Stimulated activated CD4-positive, alpha-beta T cell treated with anti-CD3 and anti-CD28 coated beads, Interleukin-1b, Interleukin-23, amount 100 ng/mL, for 4 hours (primary cell): ENCODE measurements around the gene KLHL14.
"Not testable (repeated sequence)": the region's sequence is repeated elsewhere in the genome, so short reads cannot be mapped to it uniquely, and the experiment has no call there.

ENCODE experiments used
- DNase-seq, 2 donors: peaks; one replicate each; pipeline ENCODE4 v3.0.0-alpha.2; 2020; ENCODE audit warnings: low read depth in 2 of 2

Gene KLHL14

GRCh38 chr18:32722279-32722678, 50.5 kb downstream of the KLHL14 start:
- no peak for DNase-seq

DNA sequence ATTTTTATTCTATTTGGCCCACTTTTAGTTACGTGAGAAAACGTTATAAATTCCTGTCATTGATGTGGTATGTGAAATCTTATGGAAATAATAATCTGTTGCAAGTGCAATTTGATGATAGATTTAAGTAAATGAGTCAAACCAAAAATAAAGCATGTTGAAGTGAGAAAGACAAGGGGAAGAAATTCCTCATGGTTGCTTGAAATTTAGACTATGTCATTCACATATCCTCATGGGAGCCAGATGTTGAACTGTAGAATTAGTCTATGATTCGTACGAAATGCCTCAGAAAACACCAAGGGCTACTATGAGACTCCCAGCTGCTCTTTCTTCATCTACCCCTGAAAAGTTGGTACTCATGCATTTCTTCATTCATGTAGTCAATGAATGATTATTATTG, 55.7 kb downstream of the KLHL14 start:
- no peak for DNase-seq

DNA sequence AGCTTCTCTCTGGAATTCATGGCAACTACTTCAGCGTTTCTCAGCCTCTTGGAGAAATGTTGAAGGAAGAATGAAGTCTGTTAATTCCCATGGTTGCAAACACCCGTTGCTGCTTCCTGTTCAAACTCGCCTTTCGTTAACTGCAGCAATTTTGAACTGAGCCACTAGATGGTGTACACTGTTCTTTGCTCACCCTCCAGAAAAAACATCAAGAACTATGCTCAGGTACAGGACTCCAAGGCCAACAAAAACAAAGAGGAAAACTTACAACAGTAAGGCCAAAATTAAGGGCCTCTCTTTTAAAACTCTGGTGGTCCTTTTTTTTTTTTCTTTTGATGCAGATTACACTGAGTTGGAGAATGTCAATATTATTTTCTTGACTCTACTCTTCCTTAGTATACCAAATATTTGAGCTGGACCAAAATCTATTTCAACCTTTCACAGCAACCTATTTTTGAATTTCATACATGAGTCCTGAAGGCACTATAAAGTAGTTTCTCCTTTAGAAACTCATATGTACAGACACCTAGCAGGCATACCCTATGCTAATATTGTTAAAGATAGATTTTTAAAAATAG, 58.2 kb downstream of the KLHL14 start:
- DNase-seq = no peak

DNA sequence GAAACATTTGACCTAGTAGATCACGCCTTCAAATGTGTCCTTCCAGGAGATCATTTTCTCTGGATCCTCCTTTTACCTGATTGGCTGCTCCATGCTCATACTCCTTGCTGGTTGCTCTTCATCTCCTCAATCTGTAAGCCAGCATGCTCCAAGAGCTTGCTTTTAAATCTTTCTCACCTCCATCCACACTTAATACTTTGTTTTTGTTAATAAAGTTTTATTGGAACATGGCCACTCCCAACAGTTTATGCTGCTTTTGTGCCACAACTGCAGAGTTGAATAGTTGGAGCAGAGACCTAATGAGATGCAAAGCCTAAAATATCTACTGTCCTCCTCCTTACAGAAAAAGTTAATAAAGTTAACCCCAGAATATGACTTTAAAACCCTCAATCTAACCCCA, 60.0 kb downstream of the KLHL14 start:
- no peak for DNase-seq

- DNase-seq = no peak
Observed at GRCh38 chr18:32711862-32712261, 61.0 kb downstream of the KLHL14 start.

DNA sequence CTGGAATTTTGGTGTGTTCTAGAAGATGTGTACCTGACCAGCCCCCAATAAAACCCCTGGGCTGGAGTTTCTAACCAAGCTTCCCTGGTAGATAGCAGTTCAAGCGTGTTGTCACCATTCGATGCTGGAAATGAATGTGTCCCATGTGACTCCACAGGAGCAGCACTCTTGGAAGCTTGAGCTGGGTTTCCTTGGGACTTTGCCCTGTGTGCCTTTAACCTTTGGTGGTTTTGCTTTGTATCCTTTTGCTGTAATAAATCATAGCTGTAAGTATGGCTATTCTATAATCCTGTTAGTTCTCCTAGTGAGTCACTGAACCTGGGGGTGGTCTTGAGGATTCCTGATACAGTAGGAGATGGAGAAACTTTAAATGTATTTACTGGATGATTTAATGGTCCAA, 65.2 kb downstream of the KLHL14 start:
- DNase-seq = no peak

DNA sequence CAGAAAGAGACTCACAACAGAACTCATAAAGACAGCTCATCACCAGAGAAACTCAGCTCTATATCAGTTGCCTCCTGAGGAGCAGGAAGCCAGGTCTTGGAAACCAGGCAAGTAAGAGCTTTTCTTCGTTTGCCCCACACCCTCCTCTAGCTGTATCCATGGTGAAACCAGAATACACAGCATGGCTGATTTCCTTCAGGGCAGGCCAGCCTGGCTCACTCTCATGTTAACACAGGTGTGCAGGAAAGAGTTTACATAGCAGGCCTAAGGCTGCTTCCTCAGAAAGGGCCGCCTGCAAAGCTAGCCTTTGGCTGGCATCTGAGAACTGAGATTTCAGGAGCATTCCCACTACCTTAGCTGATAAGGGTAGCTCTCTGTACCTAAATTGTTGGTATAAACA, 65.7 kb downstream of the KLHL14 start:
- no peak for DNase-seq

- DNase-seq = no peak
Observed at GRCh38 chr18:32701313-32701712, 71.5 kb downstream of the KLHL14 start.

DNA sequence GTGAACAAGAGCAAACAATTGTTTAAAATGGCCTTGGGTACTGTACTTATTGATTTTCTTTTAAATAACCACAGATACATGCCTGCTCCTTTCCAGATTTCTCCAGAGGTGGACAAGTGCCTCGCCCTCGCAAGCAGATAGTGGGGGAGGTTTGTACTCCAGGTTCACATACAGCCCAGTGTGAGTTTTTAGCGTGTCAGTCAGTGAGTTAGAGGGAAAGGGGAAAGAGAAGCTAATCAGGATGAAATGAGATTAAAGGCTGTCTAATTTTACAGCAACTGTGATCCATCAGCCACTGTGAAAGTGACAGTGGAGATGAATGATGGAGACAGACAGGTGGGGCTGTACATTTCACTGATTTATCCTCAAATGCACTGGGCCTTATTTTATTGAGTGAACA, 74.7 kb downstream of the KLHL14 start:
- no peak for DNase-seq

GRCh38 chr18:32696376-32696775, 76.4 kb downstream of the KLHL14 start:
- no peak for DNase-seq

GRCh38 chr18:32695534-32695933, 77.3 kb downstream of the KLHL14 start:
- no peak for DNase-seq

DNA sequence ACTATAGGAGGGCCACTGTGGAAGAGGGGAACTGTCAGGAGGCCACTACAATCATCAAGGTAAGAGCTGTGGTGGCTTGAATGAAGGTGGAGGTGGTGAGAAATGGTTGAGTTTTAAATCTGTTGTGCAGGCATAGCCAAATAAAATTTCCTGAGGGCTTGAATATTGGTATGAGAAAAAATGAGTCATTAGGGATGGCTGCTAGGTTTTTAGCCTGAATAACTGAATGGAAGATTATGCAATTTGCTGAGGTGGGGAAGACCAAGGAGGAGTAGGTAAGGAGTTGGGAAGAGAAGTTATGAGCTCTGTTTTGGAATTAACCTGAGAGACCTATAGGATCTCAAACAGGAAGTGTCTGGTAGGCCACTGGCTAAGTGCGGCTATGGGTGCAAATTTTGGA, 84.0 kb downstream of the KLHL14 start:
- no peak for DNase-seq

DNA sequence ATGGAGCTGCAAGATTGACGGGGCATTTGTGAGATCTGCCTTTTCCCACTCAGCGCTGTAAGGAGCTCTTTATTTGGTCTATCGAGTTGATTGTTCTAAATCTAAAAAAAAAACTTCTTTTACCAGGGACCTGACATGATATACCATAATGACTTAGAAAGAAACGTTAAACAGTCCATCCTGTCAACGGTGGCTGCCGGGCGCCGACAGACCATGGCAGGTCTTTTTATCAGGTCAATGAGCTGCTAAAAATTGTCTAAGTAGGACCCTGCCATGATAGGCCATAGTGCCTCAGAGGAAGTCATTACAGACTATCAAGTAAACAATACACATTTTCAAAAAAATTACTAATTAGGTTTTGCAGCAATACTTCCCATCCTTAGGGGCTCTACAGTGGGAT, 87.9 kb downstream of the KLHL14 start:
- DNase-seq = no peak

- no peak for DNase-seq
Observed at GRCh38 chr18:32684096-32684495, 88.7 kb downstream of the KLHL14 start.

GRCh38 chr18:32683044-32683443, 89.8 kb downstream of the KLHL14 start:
- DNase-seq = no peak

- DNase-seq = no peak
Observed at GRCh38 chr18:32677578-32677977, 95.2 kb downstream of the KLHL14 start.

GRCh38 chr18:32674491-32674890, 98.3 kb downstream of the KLHL14 start:
- no peak for DNase-seq

DNA sequence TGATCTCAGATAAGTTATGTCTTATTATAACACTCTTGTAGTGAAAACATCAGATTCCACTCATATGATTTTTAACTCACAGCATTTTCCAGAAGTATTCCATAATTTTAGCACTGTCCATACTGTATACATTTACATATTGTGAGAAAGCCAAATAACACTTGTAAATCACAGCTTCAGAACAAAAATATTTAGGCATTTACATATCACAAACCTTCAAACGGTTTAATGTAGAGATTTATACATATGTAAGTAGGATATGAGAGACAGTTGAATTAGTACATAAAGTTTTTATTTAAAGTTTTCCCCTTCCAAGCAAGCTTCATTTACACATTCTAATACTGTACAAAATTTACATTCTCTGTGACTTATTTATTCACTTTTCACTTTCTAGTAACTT, 100.4 kb downstream of the KLHL14 start:
- no peak for DNase-seq

GRCh38 chr18:32670727-32671126, 102.1 kb downstream of the KLHL14 start:
- no peak for DNase-seq

GRCh38 chr18:32669549-32670165, 103.2 kb downstream of the KLHL14 start:
- DNase-seq = no peak

GRCh38 chr18:32668956-32669355, 103.9 kb downstream of the KLHL14 start:
- DNase-seq = no peak

- DNase-seq = no peak
Observed at GRCh38 chr18:32661486-32662299, 111.1 kb downstream of the KLHL14 start.

DNA sequence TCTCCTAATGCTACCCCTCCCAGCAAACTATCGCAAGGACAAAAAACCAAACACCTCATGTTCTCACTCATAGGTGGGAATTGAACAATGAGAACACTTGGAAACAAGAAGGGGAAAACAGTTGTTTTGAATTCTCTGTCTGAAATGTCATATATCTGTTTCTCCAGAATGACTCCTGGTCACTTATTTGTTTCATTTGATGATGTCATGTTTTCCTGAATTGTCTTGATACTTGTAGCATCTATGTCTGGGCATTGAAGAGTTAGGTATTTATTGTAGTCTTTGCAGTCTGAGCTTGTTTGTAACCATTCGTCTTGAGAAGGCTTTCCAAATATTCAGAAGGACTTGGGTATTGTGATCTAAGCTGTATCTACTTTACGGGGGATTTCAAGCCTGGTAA, 118.3 kb downstream of the KLHL14 start:
- DNase-seq = not testable (repeated sequence)
